ENCODE data around the gene PKP1.
"Not testable (repeated sequence)": the region's sequence is repeated elsewhere in the genome, so short reads cannot be mapped to it uniquely, and the experiment has no call there.

PKP1 gene

GRCh38 chr1:201282931-201283829, at the start of gene PKP1:
PKP1 (plus strand) TSS chr1:201283506; CDS start chr1:201283703, 197 bp downstream.
- in situ Hi-C loops (cut with MboI; ENCODE audit: low pct_unique_long_range_greater_than_20kb, low sequenced_read_pairs): no loop called here
- no peak for DNase-seq

GRCh38 chr1:201239646-201240045, 43.7 kb upstream of the PKP1 start:
- DNase-seq; in situ Hi-C loops (cut with MboI; ENCODE audit: low pct_unique_long_range_greater_than_20kb, low sequenced_read_pairs): not testable (repeated sequence)

- no peak for DNase-seq
- in situ Hi-C loops (cut with MboI; ENCODE audit: low pct_unique_long_range_greater_than_20kb, low sequenced_read_pairs): no loop called here
Measured at GRCh38 chr1:201240171-201240570, 43.1 kb upstream of the PKP1 start.

GRCh38 chr1:201241736-201242135, 41.6 kb upstream of the PKP1 start:
- no peak for DNase-seq
- in situ Hi-C loops (cut with MboI; ENCODE audit: low pct_unique_long_range_greater_than_20kb, low sequenced_read_pairs): no loop called here

GRCh38 chr1:201245082-201245481, 38.2 kb upstream of the PKP1 start:
- in situ Hi-C loops (cut with MboI; ENCODE audit: low pct_unique_long_range_greater_than_20kb, low sequenced_read_pairs): no loop called here
- DNase-seq: no peak

- no peak for DNase-seq
- in situ Hi-C loops (cut with MboI; ENCODE audit: low pct_unique_long_range_greater_than_20kb, low sequenced_read_pairs): no loop called here
Measured at GRCh38 chr1:201248721-201249559, 34.4 kb upstream of the PKP1 start.

- in situ Hi-C loops (cut with MboI; ENCODE audit: low pct_unique_long_range_greater_than_20kb, low sequenced_read_pairs): no loop called here
- no peak for DNase-seq
Measured at GRCh38 chr1:201250326-201251011, 32.8 kb upstream of the PKP1 start.

- no peak for DNase-seq
- in situ Hi-C loops (cut with MboI; ENCODE audit: low pct_unique_long_range_greater_than_20kb, low sequenced_read_pairs): no loop called here
Measured at GRCh38 chr1:201251411-201251810, 31.9 kb upstream of the PKP1 start.

- DNase-seq: no peak
- in situ Hi-C loops (cut with MboI; ENCODE audit: low pct_unique_long_range_greater_than_20kb, low sequenced_read_pairs): no loop called here
Measured at GRCh38 chr1:201251851-201252430, 31.4 kb upstream of the PKP1 start.

GRCh38 chr1:201252944-201253371, 30.3 kb upstream of the PKP1 start:
- no peak for DNase-seq
- in situ Hi-C loops (cut with MboI; ENCODE audit: low pct_unique_long_range_greater_than_20kb, low sequenced_read_pairs): no loop called here

GRCh38 chr1:201253411-201253810, 29.9 kb upstream of the PKP1 start:
- no peak for DNase-seq
- in situ Hi-C loops (cut with MboI; ENCODE audit: low pct_unique_long_range_greater_than_20kb, low sequenced_read_pairs): no loop called here

GRCh38 chr1:201253906-201254624, 29.2 kb upstream of the PKP1 start:
- in situ Hi-C loops (cut with MboI; ENCODE audit: low pct_unique_long_range_greater_than_20kb, low sequenced_read_pairs): no loop called here
- DNase-seq: no peak

GRCh38 chr1:201254625-201255478, 28.5 kb upstream of the PKP1 start:
- in situ Hi-C loops (cut with MboI; ENCODE audit: low pct_unique_long_range_greater_than_20kb, low sequenced_read_pairs): no loop called here
- DNase-seq: peak; percentile 53

- in situ Hi-C loops (cut with MboI; ENCODE audit: low pct_unique_long_range_greater_than_20kb, low sequenced_read_pairs): no loop called here
Measured at GRCh38 chr1:201255479-201256362, 27.6 kb upstream of the PKP1 start.

GRCh38 chr1:201258132-201258531, 25.2 kb upstream of the PKP1 start:
- in situ Hi-C loops (cut with MboI; ENCODE audit: low pct_unique_long_range_greater_than_20kb, low sequenced_read_pairs); DNase-seq: not testable (repeated sequence)

More at GRCh38 chr1:201255479-201256362, 27.6 kb upstream of the PKP1 start:
- DNase-seq: no peak

- no peak for DNase-seq
- in situ Hi-C loops (cut with MboI; ENCODE audit: low pct_unique_long_range_greater_than_20kb, low sequenced_read_pairs): no loop called here
Measured at GRCh38 chr1:201258763-201259230, 24.5 kb upstream of the PKP1 start.
